Measurements from ENCODE around the gene METAP1D. TPM values are rescaled to one million over a fixed set of nuclear protein-coding genes. Genes with fewer than 3 reads are reported as not detected.

METAP1D gene
- total and polyA plus RNA-seq, 2 donors (not counting 3 experiments of a cell fraction or from before 2014, with no cell fraction given): 4.2 to 8.1 TPM

- H3K36me3 ChIP-seq (ENCODE audit: control insufficient read depth in 2 of 2, extremely low read depth in 1 of 2, insufficient read depth in 2 of 2, low read length in 2 of 2): no peaks in the 10 kb centered on the region
- POLR2A ChIA-PET: no interaction called here
- H3K27me3 ChIP-seq (ENCODE audit: control insufficient read depth in 2 of 2, insufficient read depth in 2 of 2, low read length in 2 of 2): no peaks in the 10 kb centered on the region
- H3K4me2 ChIP-seq (ENCODE audit: insufficient read depth, low read length): no peak overlapping the region
- peaks cover 10% of the 10 kb centered on the region for H3K4me1 ChIP-seq (ENCODE audit: control insufficient read depth, extremely low read depth, insufficient read depth, low read length)
- dilution Hi-C loops (cut with MboI; ENCODE audit: extremely low pct_ligation_motif_present, low sequenced_read_pairs) (no loop called here), intact Hi-C loops (cut with micrococcal nuclease) (no loop called here)
- FAIRE-seq (no peak), DNase-seq (ENCODE audit: low read depth, low spot score) (no peak)
- CTCF ChIA-PET: interaction anchor here (1.0 to 3.2 kb wide), 2 partner anchors 10 to 342 kb away, joined by 3 to 9 read pairs; no protein-coding TSS in a partner anchor
- H3K9ac ChIP-seq (replicated peaks; ENCODE audit: extremely low read depth, insufficient read depth, low read length): no peak overlapping the region
- H3K27ac ChIP-seq (ENCODE audit: insufficient read depth, low read depth, low read length): no peak overlapping the region
- no peaks in the 10 kb centered on the region for H3K9me3 ChIP-seq (replicated peaks; ENCODE audit: control insufficient read depth, insufficient read depth, low read length)
- BruUV-seq (replicated peaks): no TSS peak
- no peak overlapping the region for H2AFZ ChIP-seq (ENCODE audit: low read depth, low read length)
- no peaks in the 10 kb centered on the region for H3K79me2 ChIP-seq (ENCODE audit: control insufficient read depth, insufficient read depth, low read length)
- no peaks in the 10 kb centered on the region for H3K9me1 ChIP-seq (replicated peaks; ENCODE audit: control insufficient read depth, extremely low read depth, insufficient read depth, low read length)
- H3K4me3 ChIP-seq (replicated peaks in 1 of 3; ENCODE audit: insufficient read depth in 1 of 3, low read depth in 1 of 3, low read length in 3 of 3): no peak overlapping the region
- no peaks in the 10 kb centered on the region for H4K20me1 ChIP-seq (replicated peaks; ENCODE audit: control insufficient read depth, extremely low read depth, insufficient read depth, low read length)
- TF ChIP-seq, protein P1, sequence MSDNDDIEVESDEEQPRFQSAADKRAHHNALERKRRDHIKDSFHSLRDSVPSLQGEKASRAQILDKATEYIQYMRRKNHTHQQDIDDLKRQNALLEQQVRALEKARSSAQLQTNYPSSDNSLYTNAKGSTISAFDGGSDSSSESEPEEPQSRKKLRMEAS (IDR thresholded peaks at IDR 0.05; ENCODE audit: insufficient read depth, insufficient read length): no peak
- TF ChIP-seq MYC (IDR thresholded peaks at IDR 0.05; ENCODE audit: low read depth, low read length) (no peak), GATA2 (IDR thresholded peaks at IDR 0.05; ENCODE audit: insufficient read depth, insufficient read length, low read depth, low read length) (no peak), JUN (IDR thresholded peaks at IDR 0.05; ENCODE audit: borderline replicate concordance, insufficient read depth, insufficient read length, low read depth) (no peak), EZH2 (IDR thresholded peaks at IDR 0.05; ENCODE audit: borderline replicate concordance, low read depth, low read length, severe bottlenecking) (no peak)
These were observed 48.1 kb downstream of the METAP1D start for GRCh38 chr2:172047566-172048507.

Data from endothelial cell of umbilical vein (primary cell).